ENCODE results near the gene CIBAR2. TPM values are rescaled to one million over a fixed set of nuclear protein-coding genes. Genes with fewer than 3 reads are reported as not detected.

CIBAR2 gene
- total RNA-seq, 4 donors from 2014 or later: not detected

- Histone ChIP-seq H3K9me3 (no peaks in the 10 kb centered on the region), H3K36me3 (no peaks in the 10 kb centered on the region), H3K27me3 (no peaks in the 10 kb centered on the region), H3K4me1 (peaks cover 0 to 27% (median 0%) of the 10 kb centered on the region in 4 donors), H3K4me3 (no peak overlapping the region), H3K27ac (no peak overlapping the region)
- DNase-seq: no peak
- TF ChIP-seq POLR2A (IDR thresholded peaks at IDR 0.05): no peak
- TF ChIP-seq CTCF (IDR thresholded peaks at IDR 0.05): no peak
These were observed 16.0 kb upstream of the CIBAR2 start for GRCh38 chr16:85128079-85128837.

GRCh38 chr16:85127379-85127723 is 15.1 kb upstream of the CIBAR2 start:
- no peaks in the 10 kb centered on the region for H3K36me3 ChIP-seq
- H3K4me1 ChIP-seq: peaks cover 0 to 27% (median 0%) of the 10 kb centered on the region in 4 donors
- H3K27me3 ChIP-seq: no peaks in the 10 kb centered on the region
- no peaks in the 10 kb centered on the region for H3K9me3 ChIP-seq
- DNase-seq: no peak
- no peak for TF ChIP-seq POLR2A (IDR thresholded peaks at IDR 0.05)
- no peak for TF ChIP-seq CTCF (IDR thresholded peaks at IDR 0.05)
- H3K4me3 ChIP-seq: no peak overlapping the region
- H3K27ac ChIP-seq: no peak overlapping the region

GRCh38 chr16:85126705-85127378 is 14.6 kb upstream of the CIBAR2 start:
- Histone ChIP-seq H3K4me3 (no peak overlapping the region), H3K27me3 (no peaks in the 10 kb centered on the region), H3K27ac (peak overlapping the region in 2 of 4 donors; percentile 30 to 38), H3K4me1 (peaks cover 0 to 27% (median 0%) of the 10 kb centered on the region in 4 donors), H3K9me3 (no peaks in the 10 kb centered on the region), H3K36me3 (no peaks in the 10 kb centered on the region)
- no peak for DNase-seq
- TF ChIP-seq POLR2A (IDR thresholded peaks at IDR 0.05) (no peak), CTCF (IDR thresholded peaks at IDR 0.05) (no peak)

GRCh38 chr16:85126394-85126704 is 14.1 kb upstream of the CIBAR2 start:
- Histone ChIP-seq H3K36me3 (no peaks in the 10 kb centered on the region), H3K27me3 (no peaks in the 10 kb centered on the region), H3K27ac (peak overlapping the region in 2 of 4 donors; percentile 30 to 38), H3K4me3 (no peak overlapping the region), H3K9me3 (no peaks in the 10 kb centered on the region), H3K4me1 (peaks cover 0 to 27% (median 0%) of the 10 kb centered on the region in 4 donors)
- TF ChIP-seq POLR2A (IDR thresholded peaks at IDR 0.05) (no peak), CTCF (IDR thresholded peaks at IDR 0.05) (no peak)
- DNase-seq: no peak

GRCh38 chr16:85125570-85126393 is 13.5 kb upstream of the CIBAR2 start:
- no peak overlapping the region for H3K27ac ChIP-seq
- no peak for DNase-seq
- H3K9me3 ChIP-seq: no peaks in the 10 kb centered on the region
- H3K4me1 ChIP-seq: peaks cover 0 to 24% (median 0%) of the 10 kb centered on the region in 4 donors
- no peak overlapping the region for H3K4me3 ChIP-seq
- TF ChIP-seq CTCF (IDR thresholded peaks at IDR 0.05) (no peak), POLR2A (IDR thresholded peaks at IDR 0.05) (no peak)
- no peaks in the 10 kb centered on the region for H3K36me3 ChIP-seq
- no peaks in the 10 kb centered on the region for H3K27me3 ChIP-seq

All from Peyer's patch (tissue), 4 donors.